HCT116 (cell line): Measurements from ENCODE around the gene MMP24. TPM values are rescaled to one million over a fixed set of nuclear protein-coding genes. Genes with fewer than 3 reads are reported as not detected.

Experiments used
- ATAC-seq: fragments of 200-7000 bp; cut with Tn5 transposase; 2 replicates; pipeline ENCODE4 v1.9.1; 2020; ENCODE audit warnings: mild to moderate bottlenecking, moderate library complexity
- BruUV-seq: library from RNA; stranded (reverse); fragments of 400-500 nt; replicated peaks from 2 replicates; lab custom pipeline; 2021; lab: Mats Ljungman, UMichigan
- CTCF ChIA-PET: fragments of 300-600 bp; sonication (Branson Sonifier 250); formaldehyde crosslinking; loops from one replicate; lab custom pipeline; 2021; ENCODE audit warnings: antibody characterized with exemption; lab: Charles Lee
- POLR2A ChIA-PET: fragments of 300-600, 350-600 bp; sonication (Branson Sonifier 250); formaldehyde crosslinking; loops from one replicate; lab custom pipeline; 2021; ENCODE audit warnings: antibody characterized with exemption; lab: Charles Lee
- RAD21 ChIA-PET, 2 experiments: fragments of 300-600 bp; sonication (Branson Sonifier 250); formaldehyde crosslinking; loops; one replicate each; lab custom pipeline; 2023; ENCODE audit warnings: low total read pairs in 2 of 2; ENCODE audit not compliant: uncharacterized antibody in 2 of 2, unreplicated experiment in 2 of 2, low non-redundant PET in 1 of 2; lab: Charles Lee
- DNase-seq: peaks from one replicate; pipeline ENCODE4 v3.0.0-alpha.2; 2010; ENCODE audit warnings: low read depth, low spot score
- H2AFZ ChIP-seq: fragments of 200-600 bp; shearing (Covaris generic), sonication (generic); 2 replicates; pipeline ENCODE4 v1.6.1; 2017; ENCODE audit warnings: low read depth, mixed run types, mixed read lengths, antibody characterized with exemption, low read length; ENCODE audit not compliant: poor library complexity, severe bottlenecking
- H3K27ac ChIP-seq: 2 replicates; pipeline ENCODE4 v1.5.1; 2012; ENCODE audit warnings: low read depth, low read length
- H3K27me3 ChIP-seq: fragments of 200-600 bp; sonication (generic); 2 replicates; pipeline ENCODE4 v1.6.1; 2016; ENCODE audit warnings: mixed run types, low read length, mixed read lengths; ENCODE audit not compliant: insufficient read depth
- H3K36me3 ChIP-seq, 2 experiments: fragments of 200-500 bp in 1 of 2; fragments of 200-600 bp in 1 of 2; sonication (Bioruptor generic) in 1 of 2; sonication (generic) in 1 of 2; 2 replicates each; pipeline versions ENCODE4 v1.5.1 to v1.6.1; 2014 to 2016; ENCODE audit warnings: low read length in 2 of 2, inconsistent platforms in 1 of 2, mixed read lengths in 1 of 2, mixed run types in 1 of 2; ENCODE audit not compliant: insufficient read depth in 2 of 2, control insufficient read depth in 1 of 2
- H3K4me1 ChIP-seq, 2 experiments: fragments of 200-600 bp in 1 of 2; sonication (generic) in 1 of 2; 2 replicates each; pipeline versions ENCODE4 v1.5.1 to v1.6.1; 2012 to 2017; ENCODE audit warnings: low read length in 2 of 2, inconsistent platforms in 1 of 2, mild to moderate bottlenecking in 1 of 2, mixed read lengths in 1 of 2, mixed run types in 1 of 2, moderate library complexity in 1 of 2; ENCODE audit not compliant: insufficient read depth in 2 of 2, control insufficient read depth in 1 of 2
- H3K4me2 ChIP-seq: fragments of 200-600 bp; sonication (generic); 2 replicates; pipeline ENCODE4 v1.6.1; 2017; ENCODE audit warnings: mixed run types, low read length, mixed read lengths
- H3K4me3 ChIP-seq, 2 experiments: fragments of 200-600 bp in 1 of 2; sonication (generic) in 1 of 2; replicated peaks in 1 of 2; 2 replicates each; pipeline ENCODE4 v1.5.1; 2011 to 2016; ENCODE audit warnings: low read length in 2 of 2, control low read depth in 1 of 2, low read depth in 1 of 2, mild to moderate bottlenecking in 1 of 2, mixed read lengths in 1 of 2, mixed run types in 1 of 2
- H3K79me2 ChIP-seq: fragments of 200-600 bp; sonication (generic); 2 replicates; pipeline ENCODE4 v1.6.1; 2017; ENCODE audit warnings: mild to moderate bottlenecking, mixed run types, low read length, moderate library complexity, mixed read lengths; ENCODE audit not compliant: insufficient read depth
- H3K9ac ChIP-seq: fragments of 200-600 bp; sonication (generic); 2 replicates; pipeline ENCODE4 v1.6.1; 2016; ENCODE audit warnings: low read length, mixed read lengths
- H3K9me2 ChIP-seq: fragments of 200-600 bp; sonication (generic), shearing (Covaris generic); 2 replicates; pipeline ENCODE4 v1.6.1; 2017; ENCODE audit warnings: mixed run types, mild to moderate bottlenecking, moderate library complexity; ENCODE audit not compliant: insufficient read depth
- H3K9me3 ChIP-seq, 2 experiments: fragments of 200-500 bp in 1 of 2; fragments of 200-600 bp in 1 of 2; sonication (Bioruptor generic) in 1 of 2; sonication (generic) in 1 of 2; 2 replicates each; pipeline ENCODE4 v1.6.1; 2014 to 2017; ENCODE audit warnings: low read length in 2 of 2, mixed read lengths in 2 of 2, inconsistent platforms in 1 of 2, low read depth in 1 of 2, mild to moderate bottlenecking in 1 of 2, mixed run types in 1 of 2, moderate library complexity in 1 of 2; ENCODE audit not compliant: control insufficient read depth in 1 of 2, insufficient read depth in 1 of 2
- H4K20me1 ChIP-seq: fragments of 200-600 bp; sonication (generic), shearing (Covaris generic); 2 replicates; pipeline ENCODE4 v1.6.1; 2017; ENCODE audit warnings: mixed run types, mild to moderate bottlenecking, moderate library complexity; ENCODE audit not compliant: insufficient read depth
- CBX3 ChIP-seq: IDR thresholded peaks from 2 replicates; pipeline ENCODE4 v1.6.1; 2012; ENCODE audit warnings: low read depth
- CEBPB ChIP-seq: IDR thresholded peaks from 2 replicates; pipeline ENCODE4 v1.6.1; 2012; ENCODE audit warnings: low read depth
- EGR1 ChIP-seq: IDR thresholded peaks from 2 replicates; pipeline ENCODE4 v1.6.1; 2012; ENCODE audit warnings: low read depth
- ELF1 ChIP-seq: IDR thresholded peaks from 2 replicates; pipeline ENCODE4 v1.6.1; 2012; ENCODE audit warnings: low read depth, borderline replicate concordance
- EZH2 ChIP-seq: fragments of 200-600 bp; sonication (generic); IDR thresholded peaks from 2 replicates; pipeline ENCODE4 v1.6.1; 2017; ENCODE audit warnings: antibody characterized with exemption, mixed run types
- EZH2phosphoT487 ChIP-seq: fragments of 200-600 bp; IDR thresholded peaks from 2 replicates; pipeline ENCODE4 v1.6.1; 2018; ENCODE audit warnings: antibody characterized with exemption, borderline replicate concordance
- FOSL1 ChIP-seq: IDR thresholded peaks from 2 replicates; pipeline ENCODE4 v1.6.1; 2012; ENCODE audit warnings: low read depth
- MAX ChIP-seq: IDR thresholded peaks from 2 replicates; pipeline ENCODE4 v1.6.1; 2012
- POLR2A ChIP-seq: IDR thresholded peaks from 2 replicates; pipeline ENCODE4 v1.7.0; 2011; ENCODE audit warnings: borderline replicate concordance; ENCODE audit not compliant: insufficient read depth, insufficient read length; ENCODE audit errors: extremely low read depth
- POLR2AphosphoS5 ChIP-seq: IDR thresholded peaks from 2 replicates; pipeline ENCODE4 v1.6.1; 2011; ENCODE audit warnings: mild to moderate bottlenecking, low read depth, low read length, moderate library complexity
- RAD21 ChIP-seq: IDR thresholded peaks from 2 replicates; pipeline ENCODE4 v1.6.1; 2012; ENCODE audit warnings: low read depth, mild to moderate bottlenecking
- SIN3A ChIP-seq: IDR thresholded peaks from 2 replicates; pipeline ENCODE4 v1.6.1; 2012; ENCODE audit warnings: low read depth
- SRF ChIP-seq: IDR thresholded peaks from 2 replicates; pipeline ENCODE4 v1.6.1; 2012; ENCODE audit warnings: low read depth
- TCF7L2 ChIP-seq: IDR thresholded peaks from 2 replicates; pipeline ENCODE4 v1.7.0; 2011; ENCODE audit warnings: borderline replicate concordance, inconsistent platforms; ENCODE audit not compliant: insufficient read depth, insufficient read length; ENCODE audit errors: extremely low read depth
- ZNF274 ChIP-seq: fragments of 200-500 bp; sonication (Bioruptor generic); IDR thresholded peaks from 2 replicates; pipeline ENCODE4 v1.6.1; 2014; ENCODE audit warnings: mild to moderate bottlenecking, low read depth, low read length, inconsistent platforms
- intact Hi-C: fragments of 100-400 bp; cut with micrococcal nuclease; formaldehyde crosslinking; loops from 2 replicates; pipeline ENCODE4 v1.10.0; 2022
- total RNA-seq: library from RNA; stranded (reverse); gene quantifications from one replicate; pipeline ENCODE4 v1.2.1, GENCODE V29; 2021; ENCODE audit not compliant: unreplicated experiment
- TF ChIP-seq, protein P1 (sequence below): IDR thresholded peaks from 2 replicates; pipeline ENCODE4 v1.6.1; 2012
- TF ChIP-seq, protein P2 (sequence below): IDR thresholded peaks from 2 replicates; pipeline ENCODE4 v1.6.1; 2012; ENCODE audit warnings: low read depth

The MMP24 gene
- total RNA-seq, 1 experiment from 2014 or later: not detected

DNA sequence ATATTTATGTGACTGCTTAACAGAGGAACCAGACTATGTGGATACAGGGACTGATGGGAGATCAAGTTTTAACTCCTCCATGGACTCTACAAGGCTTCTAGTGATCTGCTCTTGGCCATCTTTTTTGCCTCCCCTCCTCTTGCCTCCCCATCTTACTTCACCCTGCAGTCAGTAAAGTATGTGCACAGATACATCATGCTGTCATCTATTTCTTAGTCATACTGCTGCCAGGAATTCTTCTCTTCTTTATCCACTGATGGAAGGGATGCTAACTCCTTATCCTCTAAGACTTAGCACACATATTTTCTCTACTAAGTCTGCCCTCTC lies 93.3 kb downstream of the MMP24 start:
- CTCF ChIA-PET: interaction anchor here (1.4 to 2.9 kb wide), 3 partner anchors 9 to 14 kb away, joined by 3 to 24 read pairs (median 22); no protein-coding TSS in a partner anchor
- no peak overlapping the region for H2AFZ ChIP-seq
- H3K79me2 ChIP-seq: no peaks in the 10 kb centered on the region
- H3K4me3 ChIP-seq: no peak overlapping the region; a peak in 1 of 4 replicates
- H3K9me3 ChIP-seq: no peaks in the 10 kb centered on the region
- peak overlapping the region; percentile 69 for H3K27ac ChIP-seq
- TF ChIP-seq POLR2AphosphoS5: no peak
- TF ChIP-seq ELF1: no peak
- TF ChIP-seq, protein P1, sequence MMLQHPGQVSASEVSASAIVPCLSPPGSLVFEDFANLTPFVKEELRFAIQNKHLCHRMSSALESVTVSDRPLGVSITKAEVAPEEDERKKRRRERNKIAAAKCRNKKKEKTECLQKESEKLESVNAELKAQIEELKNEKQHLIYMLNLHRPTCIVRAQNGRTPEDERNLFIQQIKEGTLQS: no peak
- no peak for TF ChIP-seq ZNF274
- TF ChIP-seq MAX: no peak
- no peak for TF ChIP-seq EGR1
- no peak for TF ChIP-seq SRF
- no peak for TF ChIP-seq SIN3A
- TF ChIP-seq RAD21: no peak
- no peak for TF ChIP-seq FOSL1
- no peak for TF ChIP-seq CEBPB
- TF ChIP-seq, protein P2, sequence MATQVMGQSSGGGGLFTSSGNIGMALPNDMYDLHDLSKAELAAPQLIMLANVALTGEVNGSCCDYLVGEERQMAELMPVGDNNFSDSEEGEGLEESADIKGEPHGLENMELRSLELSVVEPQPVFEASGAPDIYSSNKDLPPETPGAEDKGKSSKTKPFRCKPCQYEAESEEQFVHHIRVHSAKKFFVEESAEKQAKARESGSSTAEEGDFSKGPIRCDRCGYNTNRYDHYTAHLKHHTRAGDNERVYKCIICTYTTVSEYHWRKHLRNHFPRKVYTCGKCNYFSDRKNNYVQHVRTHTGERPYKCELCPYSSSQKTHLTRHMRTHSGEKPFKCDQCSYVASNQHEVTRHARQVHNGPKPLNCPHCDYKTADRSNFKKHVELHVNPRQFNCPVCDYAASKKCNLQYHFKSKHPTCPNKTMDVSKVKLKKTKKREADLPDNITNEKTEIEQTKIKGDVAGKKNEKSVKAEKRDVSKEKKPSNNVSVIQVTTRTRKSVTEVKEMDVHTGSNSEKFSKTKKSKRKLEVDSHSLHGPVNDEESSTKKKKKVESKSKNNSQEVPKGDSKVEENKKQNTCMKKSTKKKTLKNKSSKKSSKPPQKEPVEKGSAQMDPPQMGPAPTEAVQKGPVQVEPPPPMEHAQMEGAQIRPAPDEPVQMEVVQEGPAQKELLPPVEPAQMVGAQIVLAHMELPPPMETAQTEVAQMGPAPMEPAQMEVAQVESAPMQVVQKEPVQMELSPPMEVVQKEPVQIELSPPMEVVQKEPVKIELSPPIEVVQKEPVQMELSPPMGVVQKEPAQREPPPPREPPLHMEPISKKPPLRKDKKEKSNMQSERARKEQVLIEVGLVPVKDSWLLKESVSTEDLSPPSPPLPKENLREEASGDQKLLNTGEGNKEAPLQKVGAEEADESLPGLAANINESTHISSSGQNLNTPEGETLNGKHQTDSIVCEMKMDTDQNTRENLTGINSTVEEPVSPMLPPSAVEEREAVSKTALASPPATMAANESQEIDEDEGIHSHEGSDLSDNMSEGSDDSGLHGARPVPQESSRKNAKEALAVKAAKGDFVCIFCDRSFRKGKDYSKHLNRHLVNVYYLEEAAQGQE: no peak
- no peak for TF ChIP-seq POLR2A
- no peak for TF ChIP-seq CBX3
- TF ChIP-seq TCF7L2: no peak
- no peak for TF ChIP-seq EZH2
- no peak for TF ChIP-seq EZH2phosphoT487
- BruUV-seq: TSS peak; percentile 39
- H4K20me1 ChIP-seq: no peaks in the 10 kb centered on the region
- intact Hi-C loops: no loop called here
- ATAC-seq: no peak; the same call in 1 of the 2 replicates
- peaks cover 48 to 75% of the 10 kb centered on the region in 2 experiments for H3K4me1 ChIP-seq
- H3K4me2 ChIP-seq: peak overlapping the region; percentile 63
- no peaks in the 10 kb centered on the region for H3K36me3 ChIP-seq
- peak overlapping the region; percentile 55 for H3K9ac ChIP-seq
- H3K9me2 ChIP-seq: no peaks in the 10 kb centered on the region
- no peak for DNase-seq
- no peaks in the 10 kb centered on the region for H3K27me3 ChIP-seq
- RAD21 ChIA-PET: no interaction called here
- POLR2A ChIA-PET: interaction anchor here (1.2 to 1.9 kb wide), 3 partner anchors 11 to 14 kb away, joined by 5 to 11 read pairs (median 5); no protein-coding TSS in a partner anchor
